ENCODE measurements around the gene AMBRA1.

Gene AMBRA1

DNA sequence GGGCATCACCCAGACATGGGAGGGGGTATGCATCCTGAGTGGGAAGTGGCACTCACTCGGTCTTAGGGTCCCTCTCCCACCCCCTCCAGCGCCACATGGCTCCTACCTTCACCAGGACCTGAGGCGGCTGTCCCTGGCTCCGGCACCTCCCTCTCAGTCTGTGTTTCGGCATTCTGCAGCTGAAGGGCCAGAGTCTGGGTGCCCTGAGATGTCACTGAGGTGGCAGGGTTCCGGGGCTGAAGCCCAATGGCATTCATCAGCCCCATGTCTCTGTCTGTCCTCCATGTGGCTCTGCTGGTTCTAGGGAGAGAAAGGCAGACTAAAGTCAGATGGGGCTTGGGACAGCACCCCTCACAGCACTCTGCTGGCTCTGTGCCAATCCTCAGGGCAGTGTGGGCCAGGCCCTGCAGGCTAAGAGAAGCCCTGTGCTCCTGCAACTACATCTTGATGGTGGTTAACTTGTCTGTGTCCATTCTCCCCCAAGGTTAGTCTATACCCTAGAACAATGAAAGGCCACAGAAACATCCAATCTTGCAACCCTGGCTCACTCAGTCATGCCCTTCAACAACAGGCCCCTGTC lies 185.3 kb downstream of the AMBRA1 start:
- no peak for TF ChIP-seq ZC3H10 (CRISPR knock-in tag; IDR thresholded peaks at IDR 0.05)
- no peak for TF ChIP-seq ZNF70 (CRISPR knock-in tag; IDR thresholded peaks at IDR 0.05)
- no peak for TF ChIP-seq GLIS3 (CRISPR knock-in tag; IDR thresholded peaks at IDR 0.05)
- no peak for TF ChIP-seq ARNTL (CRISPR knock-in tag; IDR thresholded peaks at IDR 0.05; ENCODE audit: borderline replicate concordance, low read depth)
- TF ChIP-seq ZFP30 (CRISPR knock-in tag; IDR thresholded peaks at IDR 0.05), result no peak
- TF ChIP-seq, protein P1, sequence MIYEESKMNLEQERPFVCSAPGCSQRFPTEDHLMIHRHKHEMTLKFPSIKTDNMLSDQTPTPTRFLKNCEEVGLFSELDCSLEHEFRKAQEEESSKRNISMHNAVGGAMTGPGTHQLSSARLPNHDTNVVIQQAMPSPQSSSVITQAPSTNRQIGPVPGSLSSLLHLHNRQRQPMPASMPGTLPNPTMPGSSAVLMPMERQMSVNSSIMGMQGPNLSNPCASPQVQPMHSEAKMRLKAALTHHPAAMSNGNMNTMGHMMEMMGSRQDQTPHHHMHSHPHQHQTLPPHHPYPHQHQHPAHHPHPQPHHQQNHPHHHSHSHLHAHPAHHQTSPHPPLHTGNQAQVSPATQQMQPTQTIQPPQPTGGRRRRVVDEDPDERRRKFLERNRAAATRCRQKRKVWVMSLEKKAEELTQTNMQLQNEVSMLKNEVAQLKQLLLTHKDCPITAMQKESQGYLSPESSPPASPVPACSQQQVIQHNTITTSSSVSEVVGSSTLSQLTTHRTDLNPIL (CRISPR knock-in tag; IDR thresholded peaks at IDR 0.05; ENCODE audit: low read depth), result no peak
- TF ChIP-seq, protein P2, sequence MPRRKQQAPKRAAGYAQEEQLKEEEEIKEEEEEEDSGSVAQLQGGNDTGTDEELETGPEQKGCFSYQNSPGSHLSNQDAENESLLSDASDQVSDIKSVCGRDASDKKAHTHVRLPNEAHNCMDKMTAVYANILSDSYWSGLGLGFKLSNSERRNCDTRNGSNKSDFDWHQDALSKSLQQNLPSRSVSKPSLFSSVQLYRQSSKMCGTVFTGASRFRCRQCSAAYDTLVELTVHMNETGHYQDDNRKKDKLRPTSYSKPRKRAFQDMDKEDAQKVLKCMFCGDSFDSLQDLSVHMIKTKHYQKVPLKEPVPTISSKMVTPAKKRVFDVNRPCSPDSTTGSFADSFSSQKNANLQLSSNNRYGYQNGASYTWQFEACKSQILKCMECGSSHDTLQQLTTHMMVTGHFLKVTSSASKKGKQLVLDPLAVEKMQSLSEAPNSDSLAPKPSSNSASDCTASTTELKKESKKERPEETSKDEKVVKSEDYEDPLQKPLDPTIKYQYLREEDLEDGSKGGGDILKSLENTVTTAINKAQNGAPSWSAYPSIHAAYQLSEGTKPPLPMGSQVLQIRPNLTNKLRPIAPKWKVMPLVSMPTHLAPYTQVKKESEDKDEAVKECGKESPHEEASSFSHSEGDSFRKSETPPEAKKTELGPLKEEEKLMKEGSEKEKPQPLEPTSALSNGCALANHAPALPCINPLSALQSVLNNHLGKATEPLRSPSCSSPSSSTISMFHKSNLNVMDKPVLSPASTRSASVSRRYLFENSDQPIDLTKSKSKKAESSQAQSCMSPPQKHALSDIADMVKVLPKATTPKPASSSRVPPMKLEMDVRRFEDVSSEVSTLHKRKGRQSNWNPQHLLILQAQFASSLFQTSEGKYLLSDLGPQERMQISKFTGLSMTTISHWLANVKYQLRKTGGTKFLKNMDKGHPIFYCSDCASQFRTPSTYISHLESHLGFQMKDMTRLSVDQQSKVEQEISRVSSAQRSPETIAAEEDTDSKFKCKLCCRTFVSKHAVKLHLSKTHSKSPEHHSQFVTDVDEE (CRISPR knock-in tag; IDR thresholded peaks at IDR 0.05), result no peak
- no peak for TF ChIP-seq SNAI2 (CRISPR knock-in tag; IDR thresholded peaks at IDR 0.05)
- TF ChIP-seq RARB (CRISPR knock-in tag; IDR thresholded peaks at IDR 0.05), result no peak
- TF ChIP-seq ZFP3 (CRISPR knock-in tag; IDR thresholded peaks at IDR 0.05), result no peak
- no peak for TF ChIP-seq ZNF565 (CRISPR knock-in tag; conservative IDR thresholded peaks at IDR 0.05; ENCODE audit: low read depth)
- TF ChIP-seq ESRRG (CRISPR knock-in tag; IDR thresholded peaks at IDR 0.05), result no peak
- TF ChIP-seq ZNF8 (CRISPR knock-in tag; IDR thresholded peaks at IDR 0.05), result no peak
- no peak for TF ChIP-seq ISL1 (CRISPR knock-in tag; IDR thresholded peaks at IDR 0.05)
- no peak for TF ChIP-seq TCF4 (CRISPR knock-in tag; IDR thresholded peaks at IDR 0.05; ENCODE audit: borderline replicate concordance)
- TF ChIP-seq CSDC2 (CRISPR knock-in tag; IDR thresholded peaks at IDR 0.05), result no peak
- TF ChIP-seq OSR1 (CRISPR knock-in tag; IDR thresholded peaks at IDR 0.05), result no peak
- TF ChIP-seq, protein P3, sequence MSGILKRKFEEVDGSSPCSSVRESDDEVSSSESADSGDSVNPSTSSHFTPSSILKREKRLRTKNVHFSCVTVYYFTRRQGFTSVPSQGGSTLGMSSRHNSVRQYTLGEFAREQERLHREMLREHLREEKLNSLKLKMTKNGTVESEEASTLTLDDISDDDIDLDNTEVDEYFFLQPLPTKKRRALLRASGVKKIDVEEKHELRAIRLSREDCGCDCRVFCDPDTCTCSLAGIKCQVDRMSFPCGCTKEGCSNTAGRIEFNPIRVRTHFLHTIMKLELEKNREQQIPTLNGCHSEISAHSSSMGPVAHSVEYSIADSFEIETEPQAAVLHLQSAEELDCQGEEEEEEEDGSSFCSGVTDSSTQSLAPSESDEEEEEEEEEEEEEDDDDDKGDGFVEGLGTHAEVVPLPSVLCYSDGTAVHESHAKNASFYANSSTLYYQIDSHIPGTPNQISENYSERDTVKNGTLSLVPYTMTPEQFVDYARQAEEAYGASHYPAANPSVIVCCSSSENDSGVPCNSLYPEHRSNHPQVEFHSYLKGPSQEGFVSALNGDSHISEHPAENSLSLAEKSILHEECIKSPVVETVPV (CRISPR knock-in tag; IDR thresholded peaks at IDR 0.05), result no peak
- TF ChIP-seq BACH2 (CRISPR knock-in tag; IDR thresholded peaks at IDR 0.05; ENCODE audit: borderline replicate concordance), result no peak
- TF ChIP-seq, protein P4, sequence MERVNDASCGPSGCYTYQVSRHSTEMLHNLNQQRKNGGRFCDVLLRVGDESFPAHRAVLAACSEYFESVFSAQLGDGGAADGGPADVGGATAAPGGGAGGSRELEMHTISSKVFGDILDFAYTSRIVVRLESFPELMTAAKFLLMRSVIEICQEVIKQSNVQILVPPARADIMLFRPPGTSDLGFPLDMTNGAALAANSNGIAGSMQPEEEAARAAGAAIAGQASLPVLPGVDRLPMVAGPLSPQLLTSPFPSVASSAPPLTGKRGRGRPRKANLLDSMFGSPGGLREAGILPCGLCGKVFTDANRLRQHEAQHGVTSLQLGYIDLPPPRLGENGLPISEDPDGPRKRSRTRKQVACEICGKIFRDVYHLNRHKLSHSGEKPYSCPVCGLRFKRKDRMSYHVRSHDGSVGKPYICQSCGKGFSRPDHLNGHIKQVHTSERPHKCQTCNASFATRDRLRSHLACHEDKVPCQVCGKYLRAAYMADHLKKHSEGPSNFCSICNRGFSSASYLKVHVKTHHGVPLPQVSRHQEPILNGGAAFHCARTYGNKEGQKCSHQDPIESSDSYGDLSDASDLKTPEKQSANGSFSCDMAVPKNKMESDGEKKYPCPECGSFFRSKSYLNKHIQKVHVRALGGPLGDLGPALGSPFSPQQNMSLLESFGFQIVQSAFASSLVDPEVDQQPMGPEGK (CRISPR knock-in tag; IDR thresholded peaks at IDR 0.05; ENCODE audit: borderline replicate concordance), result no peak

DNA sequence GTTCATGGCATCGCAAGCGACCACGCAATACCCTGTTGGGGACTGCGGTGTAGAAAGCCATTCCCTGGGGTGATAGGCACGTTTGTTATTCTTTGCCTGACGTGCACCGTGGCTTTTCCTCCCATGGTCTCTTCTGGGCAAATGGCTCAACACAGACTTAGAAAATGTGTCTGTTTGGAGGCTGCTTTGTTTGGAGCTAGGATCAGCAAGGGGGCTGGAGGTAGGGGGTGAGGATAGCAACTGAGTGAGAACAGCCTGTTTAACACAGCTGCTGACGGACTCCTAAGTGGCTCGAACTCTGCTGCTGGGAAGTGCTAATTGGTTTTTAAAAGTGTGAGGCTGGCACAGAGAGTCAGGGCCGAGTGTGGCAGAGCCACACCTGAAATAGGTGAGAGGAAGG lies 186.2 kb downstream of the AMBRA1 start:
- ATAC-seq, result no peak
- TF ChIP-seq, protein P2 (CRISPR knock-in tag; IDR thresholded peaks at IDR 0.05), result no peak
- no peak for TF ChIP-seq ZFP30 (CRISPR knock-in tag; IDR thresholded peaks at IDR 0.05)
- no peak for TF ChIP-seq ZC3H10 (CRISPR knock-in tag; IDR thresholded peaks at IDR 0.05)
- TF ChIP-seq, protein P4 (CRISPR knock-in tag; IDR thresholded peaks at IDR 0.05; ENCODE audit: borderline replicate concordance), result no peak
- TF ChIP-seq CSDC2 (CRISPR knock-in tag; IDR thresholded peaks at IDR 0.05), result no peak
- TF ChIP-seq, protein P5, sequence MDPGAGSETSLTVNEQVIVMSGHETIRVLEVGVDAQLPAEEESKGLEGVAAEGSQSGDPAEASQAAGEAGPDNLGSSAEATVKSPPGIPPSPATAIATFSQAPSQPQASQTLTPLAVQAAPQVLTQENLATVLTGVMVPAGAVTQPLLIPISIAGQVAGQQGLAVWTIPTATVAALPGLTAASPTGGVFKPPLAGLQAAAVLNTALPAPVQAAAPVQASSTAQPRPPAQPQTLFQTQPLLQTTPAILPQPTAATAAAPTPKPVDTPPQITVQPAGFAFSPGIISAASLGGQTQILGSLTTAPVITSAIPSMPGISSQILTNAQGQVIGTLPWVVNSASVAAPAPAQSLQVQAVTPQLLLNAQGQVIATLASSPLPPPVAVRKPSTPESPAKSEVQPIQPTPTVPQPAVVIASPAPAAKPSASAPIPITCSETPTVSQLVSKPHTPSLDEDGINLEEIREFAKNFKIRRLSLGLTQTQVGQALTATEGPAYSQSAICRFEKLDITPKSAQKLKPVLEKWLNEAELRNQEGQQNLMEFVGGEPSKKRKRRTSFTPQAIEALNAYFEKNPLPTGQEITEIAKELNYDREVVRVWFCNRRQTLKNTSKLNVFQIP (CRISPR knock-in tag; IDR thresholded peaks at IDR 0.05; ENCODE audit: borderline replicate concordance, low read depth), result no peak
- TF ChIP-seq TOX (CRISPR knock-in tag; IDR thresholded peaks at IDR 0.05; ENCODE audit: borderline replicate concordance), result no peak
- TF ChIP-seq, protein P1 (CRISPR knock-in tag; IDR thresholded peaks at IDR 0.05; ENCODE audit: low read depth), result no peak
- no peak for TF ChIP-seq ZNF8 (CRISPR knock-in tag; IDR thresholded peaks at IDR 0.05)
- no peak for TF ChIP-seq ZFP3 (CRISPR knock-in tag; IDR thresholded peaks at IDR 0.05)
- no peak for TF ChIP-seq ZNF565 (CRISPR knock-in tag; conservative IDR thresholded peaks at IDR 0.05; ENCODE audit: low read depth)
- TF ChIP-seq ESRRG (CRISPR knock-in tag; IDR thresholded peaks at IDR 0.05), result no peak

More for the DNA sequence above, 185.3 kb downstream of the AMBRA1 start:
- no peak for ATAC-seq

Data from SK-N-SH treated with all-trans-retinoic acid at 6 μM for 48 hours (cell line).